Osteocyte (in vitro differentiated cells): ENCODE measurements around the gene OTOP3. TPM values are rescaled to one million over a fixed set of nuclear protein-coding genes. Genes with fewer than 3 reads are reported as not detected.

Experiments used
- DNase-seq: peaks from one replicate; pipeline ENCODE4 v3.0.0; 2021; ENCODE audit warnings: mixed read lengths; ENCODE audit not compliant: unreplicated experiment; ENCODE audit errors: extremely low spot score
- H3K27ac Mint-ChIP-seq: one replicate; pipeline ENCODE4 v1.8.0; 2021; ENCODE audit warnings: mild to moderate bottlenecking, mixed read lengths; ENCODE audit not compliant: unreplicated experiment
- H3K27me3 Mint-ChIP-seq: one replicate; pipeline ENCODE4 v1.8.0; 2021; ENCODE audit warnings: mixed read lengths; ENCODE audit not compliant: unreplicated experiment
- H3K36me3 Mint-ChIP-seq: one replicate; pipeline ENCODE4 v1.8.0; 2021; ENCODE audit warnings: mixed read lengths; ENCODE audit not compliant: unreplicated experiment
- H3K4me1 Mint-ChIP-seq: one replicate; pipeline ENCODE4 v1.8.0; 2021; ENCODE audit warnings: mixed read lengths; ENCODE audit not compliant: unreplicated experiment
- H3K4me3 Mint-ChIP-seq: one replicate; pipeline ENCODE4 v1.8.0; 2021; ENCODE audit warnings: mild to moderate bottlenecking, moderate library complexity, mixed read lengths; ENCODE audit not compliant: unreplicated experiment
- H3K9me3 Mint-ChIP-seq: one replicate; pipeline ENCODE4 v1.8.0; 2021; ENCODE audit warnings: mixed read lengths; ENCODE audit not compliant: unreplicated experiment
- long read RNA-seq: library from polyadenylated mRNA; unstranded; transcript quantifications from one replicate; pipeline ENCODE4 v2.0.0, GENCODE V29; 2021
- total RNA-seq: library from RNA; stranded (reverse); gene quantifications from 2 replicates; pipeline ENCODE4 v1.2.1, GENCODE V29; 2021
- TF ChIP-seq, protein P1 (sequence below): fragments of 200-600 bp; sonication (generic); IDR thresholded peaks from 2 replicates; pipeline ENCODE4 v1.5.0; 2021; ENCODE audit warnings: antibody characterized with exemption, mild to moderate bottlenecking, moderate library complexity

The OTOP3 gene
- total RNA-seq, result not detected in 2 replicates
- long read RNA-seq, result 0 reads

DNA sequence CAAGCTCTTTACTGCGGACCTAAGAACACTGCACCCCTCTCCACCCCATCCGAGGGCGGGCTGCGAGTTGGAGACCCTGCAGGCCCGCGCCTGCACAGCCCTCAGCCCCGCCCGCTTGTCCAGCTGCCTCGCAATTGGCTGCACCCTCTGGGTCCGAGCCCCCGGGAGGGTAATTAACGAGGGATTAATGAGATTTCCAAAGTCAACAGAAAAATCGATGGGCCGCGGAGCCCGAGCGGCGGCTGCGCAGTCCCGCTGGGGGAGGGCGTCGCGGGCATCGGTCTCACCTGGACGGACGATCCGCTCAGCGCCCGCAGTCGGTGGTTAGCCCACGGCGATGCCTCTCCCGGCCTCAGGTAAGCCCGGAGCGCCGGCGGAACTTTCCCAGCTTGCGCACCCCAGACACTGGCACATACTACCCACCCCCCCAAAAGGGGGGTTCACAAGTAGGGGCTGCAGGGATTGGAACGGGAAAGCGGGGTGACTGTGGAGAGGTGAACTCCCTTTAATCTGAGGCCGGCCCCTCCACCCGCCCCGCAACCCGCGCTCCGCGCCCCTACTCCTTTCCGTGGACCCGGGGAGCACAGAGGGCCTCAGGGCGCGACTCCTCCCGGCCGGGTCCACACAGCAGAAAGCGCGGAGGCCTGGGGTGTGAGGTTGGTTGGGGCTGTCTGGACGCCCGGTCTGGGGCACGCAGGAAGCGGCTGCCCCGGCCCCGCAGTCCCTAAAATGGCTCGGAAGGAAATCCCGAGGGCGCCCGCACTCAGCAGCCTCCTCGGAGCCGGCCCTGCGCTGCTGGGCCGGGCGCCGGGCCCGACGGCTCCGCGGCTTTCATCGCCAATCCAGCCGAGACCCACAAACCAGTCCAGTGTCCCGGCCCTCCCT, at the start of gene OTOP3:
OTOP3 (plus strand) TSS at position 314 of the 885 bp plus-strand sequence; CDS start at position 338, 24 bp downstream.
- no peak within 1 kb of the TSS for H3K4me3 Mint-ChIP-seq
- peaks cover 1% of the 10 kb centered on the region for H3K36me3 Mint-ChIP-seq
- H3K27me3 Mint-ChIP-seq, result peaks cover 67% of the 10 kb centered on the region
- TF ChIP-seq, protein P1, sequence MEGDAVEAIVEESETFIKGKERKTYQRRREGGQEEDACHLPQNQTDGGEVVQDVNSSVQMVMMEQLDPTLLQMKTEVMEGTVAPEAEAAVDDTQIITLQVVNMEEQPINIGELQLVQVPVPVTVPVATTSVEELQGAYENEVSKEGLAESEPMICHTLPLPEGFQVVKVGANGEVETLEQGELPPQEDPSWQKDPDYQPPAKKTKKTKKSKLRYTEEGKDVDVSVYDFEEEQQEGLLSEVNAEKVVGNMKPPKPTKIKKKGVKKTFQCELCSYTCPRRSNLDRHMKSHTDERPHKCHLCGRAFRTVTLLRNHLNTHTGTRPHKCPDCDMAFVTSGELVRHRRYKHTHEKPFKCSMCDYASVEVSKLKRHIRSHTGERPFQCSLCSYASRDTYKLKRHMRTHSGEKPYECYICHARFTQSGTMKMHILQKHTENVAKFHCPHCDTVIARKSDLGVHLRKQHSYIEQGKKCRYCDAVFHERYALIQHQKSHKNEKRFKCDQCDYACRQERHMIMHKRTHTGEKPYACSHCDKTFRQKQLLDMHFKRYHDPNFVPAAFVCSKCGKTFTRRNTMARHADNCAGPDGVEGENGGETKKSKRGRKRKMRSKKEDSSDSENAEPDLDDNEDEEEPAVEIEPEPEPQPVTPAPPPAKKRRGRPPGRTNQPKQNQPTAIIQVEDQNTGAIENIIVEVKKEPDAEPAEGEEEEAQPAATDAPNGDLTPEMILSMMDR, result no peak
- H3K4me1 Mint-ChIP-seq, result peaks cover 3% of the 10 kb centered on the region
- no peaks in the 10 kb centered on the region for H3K9me3 Mint-ChIP-seq
- no peak within 1 kb of the TSS for H3K27ac Mint-ChIP-seq
- DNase-seq, result no peak

GRCh38 chr17:74888469-74888868, 47.2 kb upstream of the OTOP3 start:
- Mint-ChIP-seq H3K9me3 (no peaks in the 10 kb centered on the region), H3K27ac (no peak overlapping the region), H3K4me3 (no peak overlapping the region), H3K27me3 (peaks cover 55% of the 10 kb centered on the region), H3K4me1 (no peaks in the 10 kb centered on the region), H3K36me3 (no peaks in the 10 kb centered on the region)
- no peak for DNase-seq
- TF ChIP-seq, protein P1, result no peak

- H3K27me3 Mint-ChIP-seq, result peaks cover 64% of the 10 kb centered on the region
- TF ChIP-seq, protein P1, result no peak
- H3K4me1 Mint-ChIP-seq, result peaks cover 3% of the 10 kb centered on the region
- no peak for DNase-seq
- no peak overlapping the region for H3K27ac Mint-ChIP-seq
- no peaks in the 10 kb centered on the region for H3K36me3 Mint-ChIP-seq
- H3K4me3 Mint-ChIP-seq, result no peak overlapping the region
- H3K9me3 Mint-ChIP-seq, result no peaks in the 10 kb centered on the region
These were observed 45.1 kb upstream of the OTOP3 start for GRCh38 chr17:74890554-74890953.

DNA sequence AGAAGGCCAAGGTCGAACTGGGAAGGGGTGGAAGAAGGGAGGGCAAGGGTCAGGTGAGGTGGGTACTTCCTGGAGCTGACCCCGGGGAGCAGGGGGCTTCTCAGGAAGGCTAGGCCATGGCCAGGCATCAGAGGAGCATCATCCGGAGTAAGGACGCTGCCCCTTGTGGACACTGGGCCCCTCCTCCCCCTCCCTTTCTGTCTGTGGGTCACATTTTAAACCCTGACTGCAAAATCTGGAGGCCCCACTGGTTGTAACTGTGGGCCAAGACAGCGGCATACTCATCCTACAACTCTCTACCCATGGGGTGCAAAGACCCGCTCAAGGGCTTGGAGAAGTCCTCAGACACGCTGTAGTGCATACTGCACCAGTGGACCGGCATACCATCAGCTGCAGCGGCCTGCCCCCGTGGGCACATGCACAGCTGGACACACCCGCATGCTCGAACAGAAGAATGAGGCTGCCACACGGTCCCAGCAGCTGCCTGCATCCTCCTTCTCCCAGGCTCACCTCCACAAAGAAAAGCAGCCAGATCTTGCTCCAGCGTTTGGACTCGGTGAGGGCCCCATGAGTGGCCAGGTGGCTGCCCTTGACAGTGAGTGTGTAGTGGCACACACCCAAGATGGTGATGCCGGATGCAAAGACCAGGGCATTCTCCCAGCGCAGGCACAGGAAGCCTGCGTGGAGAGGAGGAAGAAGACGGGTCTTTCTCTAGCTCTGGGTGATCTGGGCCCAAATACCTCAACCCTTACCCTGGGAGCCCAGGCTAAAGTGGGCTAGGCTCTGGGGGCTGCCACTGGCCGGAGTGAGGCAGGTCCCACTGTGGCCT, 43.5 kb upstream of the OTOP3 start:
- TF ChIP-seq, protein P1, result no peak
- Mint-ChIP-seq H3K4me3 (no peak overlapping the region), H3K4me1 (peaks cover 3% of the 10 kb centered on the region), H3K27me3 (peaks cover 70% of the 10 kb centered on the region), H3K36me3 (no peaks in the 10 kb centered on the region), H3K27ac (no peak overlapping the region), H3K9me3 (no peaks in the 10 kb centered on the region)
- no peak for DNase-seq
